Peyer's patch (tissue), 4 donors: ENCODE results near the gene PGAM4.

Experiments used
- CTCF ChIP-seq, 6 experiments: fragments of 450-650 bp in 4 of 6; fragments of 200-600 bp in 2 of 6; sonication (generic) in 1 of 6; IDR thresholded peaks; one replicate each; pipeline ENCODE4 v1.5.1; 2017 to 2019; ENCODE audit warnings: antibody characterized with exemption in 6 of 6, mild to moderate bottlenecking in 3 of 6, moderate library complexity in 1 of 6
- POLR2A ChIP-seq, 2 donors: fragments of 450-650 bp; IDR thresholded peaks; one replicate each; pipeline ENCODE4 v1.5.1; 2017; ENCODE audit warnings: antibody characterized with exemption in 2 of 2, mild to moderate bottlenecking in 2 of 2, moderate library complexity in 2 of 2

- TF ChIP-seq POLR2A (IDR thresholded peaks at IDR 0.05) (no peak), CTCF (IDR thresholded peaks at IDR 0.05) (no peak)
Measured at GRCh38 chrX:77979870-77980269, 10.4 kb upstream of the PGAM4 start.
